ENCODE data around the gene OR2T10.

DNA sequence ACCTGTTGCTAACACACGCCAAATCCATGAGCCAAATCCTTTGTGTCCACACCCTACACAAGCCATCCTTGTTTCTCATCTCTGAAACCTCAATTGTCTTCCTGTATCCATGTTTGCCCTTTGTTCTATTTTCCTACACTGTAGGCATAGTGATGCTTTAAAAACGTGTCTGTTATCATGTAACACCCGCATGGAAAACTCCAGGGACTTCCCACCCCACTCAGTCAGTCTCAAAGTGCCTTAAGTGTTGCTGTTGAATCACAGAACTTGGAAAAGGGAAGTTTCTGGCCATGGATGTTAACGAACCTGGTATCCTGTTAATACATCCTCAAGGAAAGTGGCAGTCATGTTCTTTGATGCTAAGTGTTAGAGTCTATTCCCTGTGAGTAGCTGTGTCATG, 27.7 kb upstream of the OR2T10 start:
- TF ChIP-seq, protein P1, sequence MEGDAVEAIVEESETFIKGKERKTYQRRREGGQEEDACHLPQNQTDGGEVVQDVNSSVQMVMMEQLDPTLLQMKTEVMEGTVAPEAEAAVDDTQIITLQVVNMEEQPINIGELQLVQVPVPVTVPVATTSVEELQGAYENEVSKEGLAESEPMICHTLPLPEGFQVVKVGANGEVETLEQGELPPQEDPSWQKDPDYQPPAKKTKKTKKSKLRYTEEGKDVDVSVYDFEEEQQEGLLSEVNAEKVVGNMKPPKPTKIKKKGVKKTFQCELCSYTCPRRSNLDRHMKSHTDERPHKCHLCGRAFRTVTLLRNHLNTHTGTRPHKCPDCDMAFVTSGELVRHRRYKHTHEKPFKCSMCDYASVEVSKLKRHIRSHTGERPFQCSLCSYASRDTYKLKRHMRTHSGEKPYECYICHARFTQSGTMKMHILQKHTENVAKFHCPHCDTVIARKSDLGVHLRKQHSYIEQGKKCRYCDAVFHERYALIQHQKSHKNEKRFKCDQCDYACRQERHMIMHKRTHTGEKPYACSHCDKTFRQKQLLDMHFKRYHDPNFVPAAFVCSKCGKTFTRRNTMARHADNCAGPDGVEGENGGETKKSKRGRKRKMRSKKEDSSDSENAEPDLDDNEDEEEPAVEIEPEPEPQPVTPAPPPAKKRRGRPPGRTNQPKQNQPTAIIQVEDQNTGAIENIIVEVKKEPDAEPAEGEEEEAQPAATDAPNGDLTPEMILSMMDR (IDR thresholded peaks at IDR 0.05), result no peak
- no peak for TF ChIP-seq POLR2A (IDR thresholded peaks at IDR 0.05)

All from adrenal gland (tissue), 5 donors.